Peyer's patch (tissue), 4 donors: ENCODE data around the gene IFNAR1.

Experiments
- CTCF ChIP-seq, 6 experiments: fragments of 450-650 bp in 4 of 6; fragments of 200-600 bp in 2 of 6; sonication (generic) in 1 of 6; IDR thresholded peaks; one replicate each; pipeline ENCODE4 v1.5.1; 2017 to 2019; ENCODE audit warnings: antibody characterized with exemption in 6 of 6, mild to moderate bottlenecking in 3 of 6, moderate library complexity in 1 of 6
- POLR2A ChIP-seq, 2 donors: fragments of 450-650 bp; IDR thresholded peaks; one replicate each; pipeline ENCODE4 v1.5.1; 2017; ENCODE audit warnings: antibody characterized with exemption in 2 of 2, mild to moderate bottlenecking in 2 of 2, moderate library complexity in 2 of 2

DNA sequence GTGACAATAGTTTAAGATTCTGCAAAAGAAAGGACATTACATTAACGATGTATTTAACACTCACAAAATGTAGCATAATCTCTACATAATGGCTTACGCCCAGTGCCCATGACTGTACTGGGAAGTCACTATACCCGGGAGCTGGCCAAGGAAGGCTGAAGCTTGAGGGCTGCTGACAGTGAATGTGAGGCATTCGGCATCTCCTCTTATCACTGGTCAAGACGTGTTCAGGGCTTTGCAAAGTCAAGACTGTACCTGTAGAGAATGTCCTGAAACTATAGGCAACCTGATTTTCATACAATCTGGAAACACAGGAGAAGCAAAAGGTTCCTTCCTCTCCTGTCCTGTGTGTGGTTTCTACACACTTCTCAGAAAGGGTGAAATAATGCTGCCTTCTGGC, 65.7 kb downstream of the IFNAR1 start:
- no peak for TF ChIP-seq POLR2A (IDR thresholded peaks at IDR 0.05)
- no peak for TF ChIP-seq CTCF (IDR thresholded peaks at IDR 0.05)
